ENCODE measurements around the gene PML. TPM values are rescaled to one million over a fixed set of nuclear protein-coding genes. Genes with fewer than 3 reads are reported as not detected.
A peak's percentile ranks its signal among the peaks of the same experiment; 100 is the strongest.
"Not testable (repeated sequence)": the region's sequence is repeated elsewhere in the genome, so short reads cannot be mapped to it uniquely, and the experiment has no call there.

Gene PML
- total RNA-seq, 2 experiments from 2014 or later = 133 to 138 TPM

GRCh38 chr15:74072132-74072531, 77.6 kb downstream of the PML start:
- H3K27me3 Mint-ChIP-seq; CTCF ChIA-PET; H3K4me3 Mint-ChIP-seq; H3K9me3 Mint-ChIP-seq; DNase-seq; POLR2A ChIA-PET; H3K4me1 Mint-ChIP-seq; H3K27ac Mint-ChIP-seq; H3K36me3 Mint-ChIP-seq (ENCODE audit: low read depth): not testable (repeated sequence)

GRCh38 chr15:74072614-74073337, 78.3 kb downstream of the PML start:
- DNase-seq = peak; percentile 55
- H3K4me3 Mint-ChIP-seq; CTCF ChIA-PET; H3K4me1 Mint-ChIP-seq; H3K9me3 Mint-ChIP-seq; POLR2A ChIA-PET; H3K27me3 Mint-ChIP-seq; H3K36me3 Mint-ChIP-seq (ENCODE audit: low read depth); H3K27ac Mint-ChIP-seq: not testable (repeated sequence)

- H3K9me3 Mint-ChIP-seq; H3K4me3 Mint-ChIP-seq; H3K27me3 Mint-ChIP-seq; H3K27ac Mint-ChIP-seq; POLR2A ChIA-PET; DNase-seq; H3K36me3 Mint-ChIP-seq (ENCODE audit: low read depth); CTCF ChIA-PET; H3K4me1 Mint-ChIP-seq: not testable (repeated sequence)
Observed at GRCh38 chr15:74075781-74076180, 81.3 kb downstream of the PML start.

GRCh38 chr15:74082450-74082849, 87.9 kb downstream of the PML start, which contains the start of gene GOLGA6A:
GOLGA6A (minus strand) TSS chr15:74082550; CDS start chr15:74082509, 41 bp downstream.
- CTCF ChIA-PET; DNase-seq; H3K36me3 Mint-ChIP-seq (ENCODE audit: low read depth); H3K9me3 Mint-ChIP-seq; H3K4me1 Mint-ChIP-seq; H3K27ac Mint-ChIP-seq; H3K27me3 Mint-ChIP-seq; H3K4me3 Mint-ChIP-seq; POLR2A ChIA-PET: not testable (repeated sequence)

- H3K9me3 Mint-ChIP-seq; H3K4me1 Mint-ChIP-seq; H3K36me3 Mint-ChIP-seq (ENCODE audit: low read depth); CTCF ChIA-PET; DNase-seq; POLR2A ChIA-PET; H3K27me3 Mint-ChIP-seq; H3K27ac Mint-ChIP-seq; H3K4me3 Mint-ChIP-seq: not testable (repeated sequence)
Observed at GRCh38 chr15:74094567-74094966, 100.1 kb downstream of the PML start.

- H3K27me3 Mint-ChIP-seq; H3K4me1 Mint-ChIP-seq; H3K27ac Mint-ChIP-seq; H3K4me3 Mint-ChIP-seq; H3K36me3 Mint-ChIP-seq (ENCODE audit: low read depth); DNase-seq; H3K9me3 Mint-ChIP-seq; CTCF ChIA-PET; POLR2A ChIA-PET: not testable (repeated sequence)
Observed at GRCh38 chr15:74095610-74096009, 101.1 kb downstream of the PML start.

- CTCF ChIA-PET; DNase-seq; H3K27ac Mint-ChIP-seq; H3K4me1 Mint-ChIP-seq; H3K36me3 Mint-ChIP-seq (ENCODE audit: low read depth); H3K4me3 Mint-ChIP-seq; H3K27me3 Mint-ChIP-seq; POLR2A ChIA-PET; H3K9me3 Mint-ChIP-seq: not testable (repeated sequence)
Observed at GRCh38 chr15:74096753-74097474, 102.4 kb downstream of the PML start.

Other genes with a start within 250 kb of the PML start
- gene INSYN1, start 241.4 kb upstream of the PML start, total RNA-seq = not detected
- not detected for gene TBC1D21, start 121.2 kb upstream of the PML start, total RNA-seq
- 10 to 100 TPM in 1 of 2 experiments, 1 to 10 TPM in 1; 9.1 to 10.9 TPM for gene LOXL1, start 68.3 kb upstream of the PML start, total RNA-seq
- gene STOML1, start 2.4 kb upstream of the PML start, total RNA-seq = 1 to 10 TPM; 7.1 to 8.5 TPM
- not detected for gene GOLGA6A, start 87.8 kb downstream of the PML start, total RNA-seq
- gene ISLR2, start 135.9 kb downstream of the PML start, total RNA-seq = under 1 TPM in 1 of 2 experiments, not detected in 1; 0.08 TPM
- gene ISLR, start 179.0 kb downstream of the PML start, total RNA-seq = not detected
- gene STRA6, start 208.1 kb downstream of the PML start, total RNA-seq = not detected
- not detected for gene CCDC33, start 241.6 kb downstream of the PML start, total RNA-seq